ENCODE measurements around the gene WWC2. TPM values are rescaled to one million over a fixed set of nuclear protein-coding genes. Genes with fewer than 3 reads are reported as not detected.

WWC2 gene
- total and polyA plus RNA-seq, 2 donors (not counting 3 experiments of a cell fraction or from before 2014, with no cell fraction given), result 12.9 to 52.2 TPM

DNA sequence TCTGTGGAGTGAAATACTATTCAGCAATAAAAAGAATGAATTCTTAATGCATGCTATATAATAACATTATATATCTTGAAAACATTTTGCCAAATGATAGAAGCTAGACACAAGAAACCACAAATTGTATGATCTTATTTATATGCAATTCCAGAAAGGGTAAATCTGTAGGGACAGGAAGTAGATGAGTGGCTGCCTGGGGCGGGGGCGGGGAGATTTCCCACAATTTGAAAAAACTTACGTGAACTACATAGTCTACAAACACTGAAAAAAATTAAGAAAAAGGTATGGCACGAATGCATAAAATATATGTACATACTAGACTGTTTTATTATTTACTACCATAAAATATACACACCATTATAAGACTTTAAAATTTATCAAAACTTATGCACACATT is 81.6 kb downstream of the WWC2 start:
- BruUV-seq (replicated peaks), result no TSS peak
- CTCF ChIA-PET, result interaction anchor here (0.7 kb wide), 1 partner anchor 21 kb away, joined by 4 read pairs; no protein-coding TSS in a partner anchor
- H3K4me1 ChIP-seq (ENCODE audit: control insufficient read depth, extremely low read depth, insufficient read depth, low read length), result peaks cover 22% of the 10 kb centered on the region
- H3K9ac ChIP-seq (replicated peaks; ENCODE audit: extremely low read depth, insufficient read depth, low read length), result no peak overlapping the region
- no peak overlapping the region for H3K27ac ChIP-seq (ENCODE audit: insufficient read depth, low read depth, low read length)
- DNase-seq (ENCODE audit: low read depth, low spot score), result no peak
- no peaks in the 10 kb centered on the region for H3K9me3 ChIP-seq (replicated peaks; ENCODE audit: control insufficient read depth, insufficient read depth, low read length)
- no peaks in the 10 kb centered on the region for H3K9me1 ChIP-seq (replicated peaks; ENCODE audit: control insufficient read depth, extremely low read depth, insufficient read depth, low read length)
- H3K36me3 ChIP-seq (ENCODE audit: control insufficient read depth in 2 of 2, extremely low read depth in 1 of 2, insufficient read depth in 2 of 2, low read length in 2 of 2), result no peaks in the 10 kb centered on the region
- intact Hi-C loops (cut with micrococcal nuclease) (no loop called here), dilution Hi-C loops (cut with MboI; ENCODE audit: extremely low pct_ligation_motif_present, low sequenced_read_pairs) (no loop called here)
- H2AFZ ChIP-seq (ENCODE audit: low read depth, low read length), result no peak overlapping the region
- H3K4me2 ChIP-seq (ENCODE audit: insufficient read depth, low read length), result no peak overlapping the region
- H3K79me2 ChIP-seq (ENCODE audit: control insufficient read depth, insufficient read depth, low read length), result peaks cover 39% of the 10 kb centered on the region
- no peak for TF ChIP-seq MYC (IDR thresholded peaks at IDR 0.05; ENCODE audit: low read depth, low read length)
- no peak for TF ChIP-seq GATA2 (IDR thresholded peaks at IDR 0.05; ENCODE audit: insufficient read depth, insufficient read length, low read depth, low read length)
- TF ChIP-seq POLR2AphosphoS5 (IDR thresholded peaks at IDR 0.05; ENCODE audit: insufficient read depth, low read depth, low read length), result no peak
- TF ChIP-seq FOS (IDR thresholded peaks at IDR 0.05; ENCODE audit: borderline replicate concordance, insufficient read depth, low read length), result no peak
- TF ChIP-seq, protein P1, sequence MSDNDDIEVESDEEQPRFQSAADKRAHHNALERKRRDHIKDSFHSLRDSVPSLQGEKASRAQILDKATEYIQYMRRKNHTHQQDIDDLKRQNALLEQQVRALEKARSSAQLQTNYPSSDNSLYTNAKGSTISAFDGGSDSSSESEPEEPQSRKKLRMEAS (IDR thresholded peaks at IDR 0.05; ENCODE audit: insufficient read depth, insufficient read length), result no peak
- no peak for TF ChIP-seq EZH2 (IDR thresholded peaks at IDR 0.05; ENCODE audit: borderline replicate concordance, low read depth, low read length, severe bottlenecking)
- no peak for TF ChIP-seq JUN (IDR thresholded peaks at IDR 0.05; ENCODE audit: borderline replicate concordance, insufficient read depth, insufficient read length, low read depth)
- TF ChIP-seq POLR2A (IDR thresholded peaks at IDR 0.05; ENCODE audit: low read depth, low read length), result no peak
- TF ChIP-seq, protein P2, sequence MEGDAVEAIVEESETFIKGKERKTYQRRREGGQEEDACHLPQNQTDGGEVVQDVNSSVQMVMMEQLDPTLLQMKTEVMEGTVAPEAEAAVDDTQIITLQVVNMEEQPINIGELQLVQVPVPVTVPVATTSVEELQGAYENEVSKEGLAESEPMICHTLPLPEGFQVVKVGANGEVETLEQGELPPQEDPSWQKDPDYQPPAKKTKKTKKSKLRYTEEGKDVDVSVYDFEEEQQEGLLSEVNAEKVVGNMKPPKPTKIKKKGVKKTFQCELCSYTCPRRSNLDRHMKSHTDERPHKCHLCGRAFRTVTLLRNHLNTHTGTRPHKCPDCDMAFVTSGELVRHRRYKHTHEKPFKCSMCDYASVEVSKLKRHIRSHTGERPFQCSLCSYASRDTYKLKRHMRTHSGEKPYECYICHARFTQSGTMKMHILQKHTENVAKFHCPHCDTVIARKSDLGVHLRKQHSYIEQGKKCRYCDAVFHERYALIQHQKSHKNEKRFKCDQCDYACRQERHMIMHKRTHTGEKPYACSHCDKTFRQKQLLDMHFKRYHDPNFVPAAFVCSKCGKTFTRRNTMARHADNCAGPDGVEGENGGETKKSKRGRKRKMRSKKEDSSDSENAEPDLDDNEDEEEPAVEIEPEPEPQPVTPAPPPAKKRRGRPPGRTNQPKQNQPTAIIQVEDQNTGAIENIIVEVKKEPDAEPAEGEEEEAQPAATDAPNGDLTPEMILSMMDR (IDR thresholded peaks at IDR 0.05; ENCODE audit: extremely low read depth in 1 of 2, insufficient read depth in 1 of 2, low read depth in 1 of 2, low read length in 2 of 2), result no peak
- POLR2A ChIA-PET, result no interaction called here
- no peaks in the 10 kb centered on the region for H4K20me1 ChIP-seq (replicated peaks; ENCODE audit: control insufficient read depth, extremely low read depth, insufficient read depth, low read length)
- no peak overlapping the region for H3K4me3 ChIP-seq (replicated peaks in 1 of 3; ENCODE audit: insufficient read depth in 1 of 3, low read depth in 1 of 3, low read length in 3 of 3)
- no peak for FAIRE-seq
- no peaks in the 10 kb centered on the region for H3K27me3 ChIP-seq (ENCODE audit: control insufficient read depth in 2 of 2, insufficient read depth in 2 of 2, low read length in 2 of 2)

All from endothelial cell of umbilical vein (primary cell).